KMS-11 (cell line): Measurements from ENCODE around the gene OIP5.
"Not testable (repeated sequence)": the region's sequence is repeated elsewhere in the genome, so short reads cannot be mapped to it uniquely, and the experiment has no call there.

ENCODE experiments used
- H2AFZ ChIP-seq: fragments of 200-600 bp; sonication (generic); 2 replicates; pipeline ENCODE4 v1.6.1; 2016; ENCODE audit warnings: antibody characterized with exemption, mixed run types, low read depth
- H3K27ac ChIP-seq: fragments of 200-600 bp; sonication (generic); 2 replicates; pipeline ENCODE4 v1.6.1; 2016; ENCODE audit warnings: mild to moderate bottlenecking, mixed run types
- H3K27me3 ChIP-seq: fragments of 200-600 bp; sonication (generic); 2 replicates; pipeline ENCODE4 v1.6.1; 2017; ENCODE audit warnings: mild to moderate bottlenecking, low read depth, mixed run types, moderate library complexity; ENCODE audit not compliant: insufficient read depth
- H3K36me3 ChIP-seq: fragments of 200-600 bp; sonication (generic); 2 replicates; pipeline ENCODE4 v1.6.1; 2017; ENCODE audit warnings: mild to moderate bottlenecking, mixed run types; ENCODE audit not compliant: insufficient read depth
- H3K4me1 ChIP-seq: fragments of 200-600 bp; sonication (generic); 2 replicates; pipeline ENCODE4 v1.6.1; 2016; ENCODE audit warnings: mild to moderate bottlenecking, low read depth, mixed run types; ENCODE audit not compliant: poor library complexity, severe bottlenecking
- H3K4me2 ChIP-seq: fragments of 200-600 bp; sonication (generic); 2 replicates; pipeline ENCODE4 v1.7.0; 2016; ENCODE audit warnings: mild to moderate bottlenecking, mixed run types
- H3K4me3 ChIP-seq: fragments of 200-600 bp; sonication (generic); IDR thresholded peaks from 2 replicates; pipeline ENCODE4 v1.6.1; 2017; ENCODE audit warnings: low read depth, low read length, mixed read lengths; ENCODE audit not compliant: insufficient read depth
- H3K79me2 ChIP-seq: fragments of 200-600 bp; sonication (generic); 2 replicates; pipeline ENCODE4 v1.6.1; 2016; ENCODE audit warnings: low read depth, mixed run types; ENCODE audit not compliant: insufficient read depth
- H3K9ac ChIP-seq: fragments of 200-600 bp; sonication (generic); 2 replicates; pipeline ENCODE4 v1.6.1; 2016; ENCODE audit warnings: mild to moderate bottlenecking, mixed run types
- H4K20me1 ChIP-seq: fragments of 200-600 bp; sonication (generic); 2 replicates; pipeline ENCODE4 v1.6.1; 2016; ENCODE audit warnings: mild to moderate bottlenecking, mixed run types; ENCODE audit not compliant: insufficient read depth
- TF ChIP-seq, protein P1 (sequence below): fragments of 200-600 bp; sonication (generic); conservative IDR thresholded peaks from 2 replicates; pipeline ENCODE4 v1.6.1; 2017; ENCODE audit warnings: low read depth, mild to moderate bottlenecking, antibody characterized with exemption, low read length, moderate library complexity, mixed read lengths

Gene OIP5

DNA sequence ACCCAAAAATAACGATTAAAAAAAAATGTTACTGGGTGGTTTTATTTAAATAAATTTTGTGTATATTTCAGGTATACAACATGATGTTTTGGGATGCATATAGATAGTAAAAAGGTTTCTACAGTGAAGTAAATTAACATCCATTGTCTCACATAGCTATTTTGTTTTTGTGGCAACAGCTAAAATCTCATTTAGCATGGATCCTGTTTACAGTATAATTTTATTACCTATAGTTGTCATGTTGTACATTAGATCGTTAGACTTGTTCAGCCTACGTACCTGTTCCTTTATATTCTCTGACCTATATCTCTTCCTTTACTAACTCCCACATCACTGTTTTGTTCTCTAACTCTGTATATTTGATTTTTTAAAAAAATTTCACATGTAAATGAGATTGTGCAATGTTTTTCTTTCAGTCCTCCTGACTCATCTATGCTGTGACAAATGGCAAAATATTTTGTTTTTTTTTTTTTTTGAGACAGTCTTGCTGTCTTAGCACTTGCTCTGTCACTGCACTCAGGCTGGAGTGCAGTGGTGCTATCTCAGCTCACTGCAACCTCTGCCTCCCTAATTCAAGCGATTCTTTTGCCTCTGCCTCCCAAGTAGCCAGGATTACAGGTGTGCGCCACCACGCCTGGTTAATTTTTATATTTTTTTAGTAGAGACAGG lies 45.6 kb downstream of the OIP5 start:
- H4K20me1 ChIP-seq = no peaks in the 10 kb centered on the region
- H3K4me3 ChIP-seq = no peak overlapping the region
- H3K79me2 ChIP-seq = peaks cover 35% of the 10 kb centered on the region
- H3K27ac ChIP-seq = no peak overlapping the region
- H3K4me1 ChIP-seq = peaks cover 50% of the 10 kb centered on the region
- H3K36me3 ChIP-seq = peaks cover 17% of the 10 kb centered on the region; the same call in 1 of the 2 replicates
- no peak overlapping the region for H3K9ac ChIP-seq
- H3K27me3 ChIP-seq = no peaks in the 10 kb centered on the region
- TF ChIP-seq, protein P1, sequence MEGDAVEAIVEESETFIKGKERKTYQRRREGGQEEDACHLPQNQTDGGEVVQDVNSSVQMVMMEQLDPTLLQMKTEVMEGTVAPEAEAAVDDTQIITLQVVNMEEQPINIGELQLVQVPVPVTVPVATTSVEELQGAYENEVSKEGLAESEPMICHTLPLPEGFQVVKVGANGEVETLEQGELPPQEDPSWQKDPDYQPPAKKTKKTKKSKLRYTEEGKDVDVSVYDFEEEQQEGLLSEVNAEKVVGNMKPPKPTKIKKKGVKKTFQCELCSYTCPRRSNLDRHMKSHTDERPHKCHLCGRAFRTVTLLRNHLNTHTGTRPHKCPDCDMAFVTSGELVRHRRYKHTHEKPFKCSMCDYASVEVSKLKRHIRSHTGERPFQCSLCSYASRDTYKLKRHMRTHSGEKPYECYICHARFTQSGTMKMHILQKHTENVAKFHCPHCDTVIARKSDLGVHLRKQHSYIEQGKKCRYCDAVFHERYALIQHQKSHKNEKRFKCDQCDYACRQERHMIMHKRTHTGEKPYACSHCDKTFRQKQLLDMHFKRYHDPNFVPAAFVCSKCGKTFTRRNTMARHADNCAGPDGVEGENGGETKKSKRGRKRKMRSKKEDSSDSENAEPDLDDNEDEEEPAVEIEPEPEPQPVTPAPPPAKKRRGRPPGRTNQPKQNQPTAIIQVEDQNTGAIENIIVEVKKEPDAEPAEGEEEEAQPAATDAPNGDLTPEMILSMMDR = no peak
- no peak overlapping the region for H2AFZ ChIP-seq
- H3K4me2 ChIP-seq = no peak overlapping the region; the same call in 1 of the 2 replicates

DNA sequence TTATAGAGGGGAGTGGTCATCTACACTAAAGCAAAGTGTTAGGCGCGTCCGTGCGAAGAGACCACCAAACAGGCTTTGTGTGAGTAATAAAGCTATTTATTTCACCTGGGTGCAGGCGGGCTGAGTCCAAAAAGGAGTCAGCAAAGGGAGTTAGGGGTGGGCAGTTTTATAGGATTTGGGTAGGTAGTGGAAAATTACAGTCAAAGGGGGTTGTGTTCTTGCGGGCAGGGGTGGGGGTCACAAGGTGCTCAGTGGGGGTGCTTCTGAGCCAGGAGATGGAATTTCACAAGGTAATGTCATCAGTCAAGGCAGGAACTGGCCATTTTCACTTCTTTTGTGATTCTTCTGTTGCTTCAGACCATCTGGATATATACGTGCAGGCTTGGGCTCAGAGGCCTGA lies 47.1 kb downstream of the OIP5 start:
- H4K20me1 ChIP-seq = no peaks in the 10 kb centered on the region
- peaks cover 35% of the 10 kb centered on the region for H3K79me2 ChIP-seq
- H3K27me3 ChIP-seq = no peaks in the 10 kb centered on the region
- no peak overlapping the region for H3K4me3 ChIP-seq
- H3K36me3 ChIP-seq = peaks cover 17% of the 10 kb centered on the region; the same call in 1 of the 2 replicates
- H3K4me2 ChIP-seq = peak overlapping the region; percentile 33
- peaks cover 40% of the 10 kb centered on the region for H3K4me1 ChIP-seq
- H3K9ac ChIP-seq = no peak overlapping the region; the same call in 1 of the 2 replicates
- H3K27ac ChIP-seq = peak overlapping the region; percentile 83; the same call in 1 of the 2 replicates
- TF ChIP-seq, protein P1 = no peak
- H2AFZ ChIP-seq = no peak overlapping the region

DNA sequence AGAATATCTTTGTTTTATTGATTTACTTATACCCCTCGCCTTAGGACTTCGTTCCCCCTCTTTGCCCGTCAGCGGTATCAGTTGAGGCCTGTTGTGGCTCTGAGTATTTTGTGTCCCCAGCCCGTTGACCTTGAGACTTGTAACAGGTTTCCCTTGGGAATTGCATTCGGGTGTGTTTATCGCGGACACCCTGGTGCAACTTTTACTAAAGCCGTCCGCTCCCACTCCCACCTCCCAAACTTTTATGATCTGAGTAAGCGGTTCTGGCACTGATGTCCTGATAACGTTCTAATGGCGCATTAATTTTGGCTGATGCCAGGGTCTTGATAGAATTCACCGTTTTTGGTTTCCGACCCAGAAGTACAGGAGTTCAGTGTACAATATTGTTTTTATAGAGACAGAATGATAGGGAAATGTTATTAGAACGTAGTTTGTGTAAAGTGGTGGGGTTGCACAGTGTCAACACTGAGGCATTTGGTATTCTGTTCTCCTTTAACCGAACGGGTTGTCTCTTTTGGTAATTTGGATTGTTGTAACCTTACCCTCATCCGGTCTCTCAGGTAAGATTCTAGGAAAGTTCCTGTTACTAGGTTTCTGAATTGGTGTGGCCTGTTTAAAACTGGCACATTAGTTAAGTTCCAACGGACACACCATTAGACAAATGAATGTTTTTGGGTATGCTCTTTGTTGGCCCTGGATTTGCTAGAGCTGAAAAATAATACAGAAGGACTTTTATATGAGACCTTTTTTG lies 47.8 kb downstream of the OIP5 start:
- Histone ChIP-seq H3K36me3 (peaks cover 17% of the 10 kb centered on the region; the same call in 1 of the 2 replicates), H3K4me1 (peaks cover 40% of the 10 kb centered on the region), H3K79me2 (peaks cover 35% of the 10 kb centered on the region), H3K27me3 (no peaks in the 10 kb centered on the region), H3K9ac (peak overlapping the region; percentile 70), H3K27ac (peak overlapping the region; percentile 83), H4K20me1 (no peaks in the 10 kb centered on the region), H2AFZ (peak overlapping the region; percentile 96), H3K4me3 (no peak overlapping the region), H3K4me2 (peak overlapping the region; percentile 33)
- TF ChIP-seq, protein P1 = no peak

DNA sequence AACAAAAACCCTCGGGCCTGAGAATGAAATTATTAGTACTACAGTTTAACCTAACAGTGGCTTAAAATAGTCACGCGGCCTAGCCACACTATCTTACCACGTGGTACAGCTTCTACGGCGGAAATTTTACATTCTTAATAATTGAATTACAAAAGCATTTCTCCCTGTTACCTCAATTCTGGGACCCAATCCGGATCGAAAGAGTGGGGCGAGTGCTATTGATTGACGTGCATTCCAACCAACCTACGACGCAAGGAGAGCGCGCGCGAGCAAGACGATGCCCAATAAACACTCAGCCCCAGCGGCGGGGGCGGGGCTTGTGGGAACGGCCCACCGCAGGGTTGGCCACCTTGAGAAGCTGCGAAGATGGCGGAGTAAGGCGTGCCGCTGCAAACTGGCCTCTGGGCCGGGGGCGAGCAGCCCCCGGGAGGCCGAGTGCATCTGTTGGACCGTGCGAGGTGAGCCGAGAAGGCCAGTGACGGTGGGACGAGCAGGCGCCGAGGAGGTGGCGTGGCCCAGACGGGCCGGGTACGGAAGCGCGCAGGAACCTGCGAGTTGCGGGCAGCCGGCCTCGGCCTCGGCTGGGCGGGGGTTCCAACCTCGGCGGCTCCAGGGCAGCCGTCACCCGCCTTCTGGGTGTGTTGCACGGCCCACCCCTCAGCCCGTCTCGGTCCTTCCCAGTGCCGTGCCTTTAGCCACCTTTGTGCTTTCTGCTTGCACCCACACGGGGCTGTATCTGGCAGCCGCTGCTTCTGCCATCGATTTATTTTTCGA lies 48.6 kb downstream of the OIP5 start:
- peaks cover 17% of the 10 kb centered on the region; the same call in 1 of the 2 replicates for H3K36me3 ChIP-seq
- no peaks in the 10 kb centered on the region for H4K20me1 ChIP-seq
- H3K4me3 ChIP-seq = no peak overlapping the region
- TF ChIP-seq, protein P1 = no peak
- H3K79me2 ChIP-seq = peaks cover 35% of the 10 kb centered on the region
- peaks cover 40% of the 10 kb centered on the region for H3K4me1 ChIP-seq
- peak overlapping the region; percentile 70 for H3K9ac ChIP-seq
- no peaks in the 10 kb centered on the region for H3K27me3 ChIP-seq
- peak overlapping the region; percentile 83 for H3K27ac ChIP-seq
- peak overlapping the region; percentile 80 for H3K4me2 ChIP-seq
- H2AFZ ChIP-seq = peak overlapping the region; percentile 96

DNA sequence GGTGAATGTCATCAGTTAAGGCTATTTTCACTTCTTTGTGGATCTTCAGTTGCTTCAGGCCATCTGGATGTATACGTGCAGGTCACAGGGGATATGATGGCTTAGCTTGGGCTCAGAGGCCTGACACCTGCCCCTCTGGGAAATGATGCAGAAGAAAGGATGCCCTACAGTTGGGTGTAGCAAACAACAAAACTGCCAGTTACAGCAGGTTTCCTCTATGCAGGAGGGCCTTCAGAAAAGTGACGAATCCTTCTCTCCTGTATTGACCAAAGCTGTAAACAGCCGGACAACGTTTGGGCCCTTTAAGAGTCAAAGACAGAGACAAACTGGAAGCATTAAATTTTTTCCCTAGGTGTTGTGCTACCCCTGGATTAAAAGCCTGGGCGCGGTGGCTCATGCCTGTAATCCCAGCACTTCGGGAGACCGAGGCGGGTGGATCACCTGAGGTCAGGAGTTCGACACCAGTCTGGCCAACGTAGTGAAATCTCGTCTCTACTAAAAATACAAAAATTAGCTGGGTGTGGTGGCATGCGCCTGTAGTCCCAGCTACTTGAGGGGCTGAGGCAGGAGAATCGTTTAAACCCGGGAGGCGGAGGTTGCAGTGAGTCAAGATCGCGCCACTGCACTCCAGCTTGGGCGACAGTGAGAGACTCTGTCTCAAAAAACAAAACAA lies 49.3 kb downstream of the OIP5 start:
- Histone ChIP-seq H2AFZ (peak overlapping the region; percentile 96), H3K4me2 (peak overlapping the region; percentile 80), H3K4me1 (peaks cover 38% of the 10 kb centered on the region), H3K36me3 (peaks cover 17% of the 10 kb centered on the region; the same call in 1 of the 2 replicates), H3K79me2 (peaks cover 35% of the 10 kb centered on the region), H3K27ac (peak overlapping the region; percentile 83), H3K9ac (peak overlapping the region; percentile 70)
- not testable (repeated sequence) for H4K20me1 ChIP-seq, H3K4me3 ChIP-seq, H3K27me3 ChIP-seq

DNA sequence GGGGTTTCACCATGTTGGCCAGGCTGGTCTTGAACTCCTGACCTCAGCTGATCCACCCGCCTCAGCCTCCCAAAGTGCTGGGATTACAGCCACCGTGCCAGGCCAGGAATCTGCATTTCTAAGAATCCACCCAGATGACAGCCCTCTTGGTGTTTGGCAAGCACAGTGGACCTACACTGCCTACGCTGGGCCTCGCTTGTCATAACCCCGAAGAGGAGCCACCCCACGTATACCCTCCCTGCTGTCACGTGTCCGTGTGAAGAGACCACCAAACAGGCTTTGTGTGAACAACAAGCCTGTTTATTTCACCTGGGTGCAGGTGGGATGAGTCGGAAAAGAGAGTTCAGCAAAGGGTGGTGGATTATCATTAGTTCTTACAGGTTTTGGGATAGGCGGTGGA lies 50.0 kb downstream of the OIP5 start:
- H2AFZ ChIP-seq, H3K27me3 ChIP-seq, H4K20me1 ChIP-seq, H3K4me2 ChIP-seq, H3K9ac ChIP-seq, H3K4me3 ChIP-seq, H3K27ac ChIP-seq: not testable (repeated sequence)
- Histone ChIP-seq H3K4me1 (peaks cover 33% of the 10 kb centered on the region), H3K36me3 (peaks cover 17% of the 10 kb centered on the region; the same call in 1 of the 2 replicates), H3K79me2 (peaks cover 35% of the 10 kb centered on the region)
